Uterus (tissue), 2 donors: Measurements from ENCODE around the gene SERPINA12.

Experiments
- POLR2A ChIP-seq, 2 donors: fragments of 450-650 bp; IDR thresholded peaks; one replicate each; pipeline ENCODE4 v1.6.1; 2016; ENCODE audit warnings: antibody characterized with exemption in 2 of 2, mild to moderate bottlenecking in 1 of 2, moderate library complexity in 1 of 2
- TF ChIP-seq, protein P1 (sequence below), 4 experiments: fragments of 200-600 bp in 2 of 4; fragments of 450-650 bp in 2 of 4; sonication (generic) in 2 of 4; IDR thresholded peaks; one replicate each; pipeline ENCODE4 v1.5.1; 2016 to 2019; ENCODE audit warnings: antibody characterized with exemption in 4 of 4, mild to moderate bottlenecking in 2 of 4, moderate library complexity in 1 of 4

DNA sequence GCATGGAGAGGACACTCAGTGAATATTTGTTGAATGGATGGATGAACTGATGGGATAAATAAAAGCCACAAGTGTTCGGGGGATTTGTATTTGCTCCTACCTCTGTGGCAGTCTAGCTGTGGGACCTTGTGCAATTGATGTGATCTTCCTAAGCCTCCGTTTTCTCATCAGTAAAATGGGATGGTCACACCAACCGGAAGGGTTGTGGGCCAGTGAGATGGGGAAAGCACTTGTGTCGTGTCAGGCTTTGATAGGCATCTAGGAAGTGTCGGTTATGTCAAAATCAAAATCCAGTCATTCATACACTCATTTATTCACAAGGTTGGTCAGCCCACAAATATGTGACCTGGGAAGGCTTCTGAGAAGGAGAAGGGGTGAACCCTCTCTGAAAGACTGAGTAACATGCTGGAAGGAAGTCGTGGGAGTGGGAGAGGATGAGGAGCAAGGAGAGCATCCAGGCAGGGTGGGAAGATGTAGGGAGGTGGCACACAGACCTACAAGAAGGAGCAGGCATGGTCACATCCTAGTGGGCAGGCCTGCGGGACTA lies 25.5 kb downstream of the SERPINA12 start:
- TF ChIP-seq, protein P1, sequence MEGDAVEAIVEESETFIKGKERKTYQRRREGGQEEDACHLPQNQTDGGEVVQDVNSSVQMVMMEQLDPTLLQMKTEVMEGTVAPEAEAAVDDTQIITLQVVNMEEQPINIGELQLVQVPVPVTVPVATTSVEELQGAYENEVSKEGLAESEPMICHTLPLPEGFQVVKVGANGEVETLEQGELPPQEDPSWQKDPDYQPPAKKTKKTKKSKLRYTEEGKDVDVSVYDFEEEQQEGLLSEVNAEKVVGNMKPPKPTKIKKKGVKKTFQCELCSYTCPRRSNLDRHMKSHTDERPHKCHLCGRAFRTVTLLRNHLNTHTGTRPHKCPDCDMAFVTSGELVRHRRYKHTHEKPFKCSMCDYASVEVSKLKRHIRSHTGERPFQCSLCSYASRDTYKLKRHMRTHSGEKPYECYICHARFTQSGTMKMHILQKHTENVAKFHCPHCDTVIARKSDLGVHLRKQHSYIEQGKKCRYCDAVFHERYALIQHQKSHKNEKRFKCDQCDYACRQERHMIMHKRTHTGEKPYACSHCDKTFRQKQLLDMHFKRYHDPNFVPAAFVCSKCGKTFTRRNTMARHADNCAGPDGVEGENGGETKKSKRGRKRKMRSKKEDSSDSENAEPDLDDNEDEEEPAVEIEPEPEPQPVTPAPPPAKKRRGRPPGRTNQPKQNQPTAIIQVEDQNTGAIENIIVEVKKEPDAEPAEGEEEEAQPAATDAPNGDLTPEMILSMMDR (IDR thresholded peaks at IDR 0.05), result no peak
- no peak for TF ChIP-seq POLR2A (IDR thresholded peaks at IDR 0.05)
